ENCODE data around the gene ATOH8. TPM values are rescaled to one million over a fixed set of nuclear protein-coding genes. Genes with fewer than 3 reads are reported as not detected.

The ATOH8 gene
- total and polyA plus RNA-seq, 2 donors (not counting 1 experiment from before 2014, with no cell fraction given) = not detected

DNA sequence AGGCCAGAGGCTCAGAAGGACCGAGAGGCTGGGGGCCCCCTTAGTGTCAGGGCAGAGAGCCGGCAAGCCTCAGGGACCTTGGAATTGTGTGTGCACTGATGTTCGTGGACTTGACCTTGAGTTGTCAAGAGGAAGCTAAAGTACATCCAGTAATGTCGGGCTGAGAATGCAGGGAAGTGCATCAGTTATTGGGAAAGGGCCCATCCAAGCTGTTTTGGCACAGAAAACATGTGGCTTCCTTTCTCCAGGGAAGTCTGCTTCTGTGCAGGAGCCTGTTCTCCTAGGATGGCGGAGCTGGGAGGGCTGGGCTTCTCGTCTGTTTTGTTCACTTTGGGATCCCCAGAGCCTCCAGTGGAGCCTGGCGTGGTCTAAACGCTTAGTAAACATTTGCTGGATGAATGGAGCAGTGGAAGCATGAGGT lies 23.7 kb downstream of the ATOH8 start:
- Mint-ChIP-seq H3K9me3 (ENCODE audit: insufficient read depth) (no peaks in the 10 kb centered on the region), H3K4me1 (no peaks in the 10 kb centered on the region), H3K4me3 (no peak overlapping the region), H3K27ac (no peak overlapping the region), H3K27me3 (peaks cover 20% of the 10 kb centered on the region)
- ATAC-seq (ENCODE audit: low read depth) (no peak), DNase-seq (no peak)
- 81% methylated on average over 8 of the region's 8 CpGs for WGBS (ENCODE audit: insufficient coverage)
- no peaks in the 10 kb centered on the region for H3K36me3 ChIP-seq (replicated peaks in 1 of 2; ENCODE audit: control extremely low read depth in 1 of 2, control insufficient read depth in 1 of 2, extremely low read depth in 1 of 2, insufficient read depth in 2 of 2, low read length in 1 of 2)
- no peak overlapping the region for H3K27ac ChIP-seq (ENCODE audit: low read length in 2 of 2)
- TF ChIP-seq EZH2 (IDR thresholded peaks at IDR 0.05; ENCODE audit: borderline replicate concordance, insufficient read depth, low read depth, low read length, poor library complexity, severe bottlenecking) = no peak
- TF ChIP-seq, protein P1, sequence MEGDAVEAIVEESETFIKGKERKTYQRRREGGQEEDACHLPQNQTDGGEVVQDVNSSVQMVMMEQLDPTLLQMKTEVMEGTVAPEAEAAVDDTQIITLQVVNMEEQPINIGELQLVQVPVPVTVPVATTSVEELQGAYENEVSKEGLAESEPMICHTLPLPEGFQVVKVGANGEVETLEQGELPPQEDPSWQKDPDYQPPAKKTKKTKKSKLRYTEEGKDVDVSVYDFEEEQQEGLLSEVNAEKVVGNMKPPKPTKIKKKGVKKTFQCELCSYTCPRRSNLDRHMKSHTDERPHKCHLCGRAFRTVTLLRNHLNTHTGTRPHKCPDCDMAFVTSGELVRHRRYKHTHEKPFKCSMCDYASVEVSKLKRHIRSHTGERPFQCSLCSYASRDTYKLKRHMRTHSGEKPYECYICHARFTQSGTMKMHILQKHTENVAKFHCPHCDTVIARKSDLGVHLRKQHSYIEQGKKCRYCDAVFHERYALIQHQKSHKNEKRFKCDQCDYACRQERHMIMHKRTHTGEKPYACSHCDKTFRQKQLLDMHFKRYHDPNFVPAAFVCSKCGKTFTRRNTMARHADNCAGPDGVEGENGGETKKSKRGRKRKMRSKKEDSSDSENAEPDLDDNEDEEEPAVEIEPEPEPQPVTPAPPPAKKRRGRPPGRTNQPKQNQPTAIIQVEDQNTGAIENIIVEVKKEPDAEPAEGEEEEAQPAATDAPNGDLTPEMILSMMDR (IDR thresholded peaks at IDR 0.05) = no peak
- H4K20me1 ChIP-seq (ENCODE audit: control insufficient read depth, insufficient read depth, low read length, poor library complexity, severe bottlenecking) = no peaks in the 10 kb centered on the region
- H3K27me3 ChIP-seq (replicated peaks in 1 of 4; ENCODE audit: control extremely low read depth in 1 of 4, control insufficient read depth in 3 of 4, insufficient read depth in 4 of 4, low read length in 3 of 4) = peaks cover 0 to 25% (median 2%) of the 10 kb centered on the region in 4 experiments
- ChIA-PET POLR2A (no interaction called here), CTCF (interaction anchor here (1.2 to 2.2 kb wide), 2 partner anchors 36 to 48 kb away, joined by 3 to 9 read pairs; no protein-coding TSS in a partner anchor)
- no peaks in the 10 kb centered on the region for H3K79me2 ChIP-seq (ENCODE audit: control insufficient read depth, insufficient read depth, low read length)
- no peak overlapping the region for H3K9ac ChIP-seq (ENCODE audit: low read length)
- no peaks in the 10 kb centered on the region for H3K4me1 ChIP-seq (ENCODE audit: control insufficient read depth in 2 of 2, insufficient read depth in 2 of 2, low read length in 2 of 2)
- no peak overlapping the region for H2AFZ ChIP-seq (ENCODE audit: insufficient read depth, low read depth, low read length, poor library complexity, severe bottlenecking)
- intact Hi-C loops (cut with micrococcal nuclease) = no loop called here
- H3K4me2 ChIP-seq (replicated peaks; ENCODE audit: low read depth, low read length, poor library complexity, severe bottlenecking) = no peak overlapping the region
- H3K9me3 ChIP-seq (ENCODE audit: control extremely low read depth in 1 of 3, control insufficient read depth in 2 of 3, insufficient read depth in 1 of 3, low read length in 2 of 3) = peaks cover 0 to 5% (median 0%) of the 10 kb centered on the region in 3 donors
- H3K4me3 ChIP-seq (ENCODE audit: control extremely low read depth in 1 of 5, extremely low read depth in 1 of 5, insufficient read depth in 1 of 5, low read depth in 2 of 5, low read length in 4 of 5) = no peak overlapping the region

DNA sequence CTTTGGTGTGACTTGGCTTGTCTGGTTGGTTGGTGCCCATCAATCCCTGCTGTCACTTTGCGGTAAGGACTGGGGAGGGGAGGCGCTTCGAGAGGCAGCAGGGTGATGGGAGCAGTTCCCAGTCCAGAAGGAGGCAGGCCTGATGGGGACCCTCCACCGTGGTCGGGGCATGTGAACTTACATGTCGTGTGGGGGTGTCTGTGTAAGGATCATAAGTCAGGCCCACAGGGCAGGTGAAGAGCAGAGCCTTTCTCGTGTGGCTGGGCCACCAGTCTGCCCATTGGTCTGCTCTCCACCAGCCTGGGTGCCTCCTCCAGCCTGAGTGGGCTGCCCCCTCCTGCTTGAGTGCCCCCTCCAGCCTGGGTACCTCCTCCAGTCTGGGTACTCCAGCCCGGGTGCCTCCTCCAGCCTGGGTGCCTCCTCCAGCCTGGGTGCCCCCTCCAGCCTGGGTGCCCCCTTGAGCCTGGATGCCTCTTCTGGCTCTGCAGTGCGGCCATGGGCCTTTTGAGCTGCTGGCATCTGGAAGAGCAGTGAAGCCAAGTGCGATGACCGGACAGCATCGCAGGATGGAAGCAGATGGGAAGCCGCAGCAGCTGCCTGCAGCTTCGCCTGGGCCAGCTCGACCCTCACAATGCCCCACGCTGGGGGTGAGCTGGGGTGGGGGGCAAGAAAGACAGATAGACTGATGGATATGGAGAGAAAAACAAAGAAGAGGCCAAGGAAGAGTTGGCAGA lies 25.0 kb downstream of the ATOH8 start:
- ChIA-PET CTCF (interaction anchor here (0.5 to 1.2 kb wide), 2 partner anchors 35 to 78 kb away, joined by 3 read pairs; no protein-coding TSS in a partner anchor), POLR2A (no interaction called here)
- Histone ChIP-seq H3K9me3 (ENCODE audit: control extremely low read depth in 1 of 3, control insufficient read depth in 2 of 3, insufficient read depth in 1 of 3, low read length in 2 of 3) (peaks cover 0 to 5% (median 0%) of the 10 kb centered on the region in 3 donors), H3K27ac (ENCODE audit: low read length in 2 of 2) (no peak overlapping the region), H3K4me3 (ENCODE audit: control extremely low read depth in 1 of 5, extremely low read depth in 1 of 5, insufficient read depth in 1 of 5, low read depth in 2 of 5, low read length in 4 of 5) (no peak overlapping the region), H3K27me3 (replicated peaks in 1 of 4; ENCODE audit: control extremely low read depth in 1 of 4, control insufficient read depth in 3 of 4, insufficient read depth in 4 of 4, low read length in 3 of 4) (peaks cover 0 to 15% (median 2%) of the 10 kb centered on the region in 4 experiments), H4K20me1 (ENCODE audit: control insufficient read depth, insufficient read depth, low read length, poor library complexity, severe bottlenecking) (no peaks in the 10 kb centered on the region), H3K9ac (ENCODE audit: low read length) (no peak overlapping the region), H2AFZ (ENCODE audit: insufficient read depth, low read depth, low read length, poor library complexity, severe bottlenecking) (no peak overlapping the region), H3K36me3 (replicated peaks in 1 of 2; ENCODE audit: control extremely low read depth in 1 of 2, control insufficient read depth in 1 of 2, extremely low read depth in 1 of 2, insufficient read depth in 2 of 2, low read length in 1 of 2) (no peaks in the 10 kb centered on the region), H3K79me2 (ENCODE audit: control insufficient read depth, insufficient read depth, low read length) (no peaks in the 10 kb centered on the region), H3K4me1 (ENCODE audit: control insufficient read depth in 2 of 2, insufficient read depth in 2 of 2, low read length in 2 of 2) (no peaks in the 10 kb centered on the region), H3K4me2 (replicated peaks; ENCODE audit: low read depth, low read length, poor library complexity, severe bottlenecking) (no peak overlapping the region)
- Mint-ChIP-seq H3K9me3 (ENCODE audit: insufficient read depth) (no peaks in the 10 kb centered on the region), H3K27ac (no peak overlapping the region), H3K4me3 (no peak overlapping the region), H3K4me1 (no peaks in the 10 kb centered on the region), H3K27me3 (peaks cover 11% of the 10 kb centered on the region)
- no peak for TF ChIP-seq EZH2 (IDR thresholded peaks at IDR 0.05; ENCODE audit: borderline replicate concordance, insufficient read depth, low read depth, low read length, poor library complexity, severe bottlenecking)
- TF ChIP-seq, protein P1 (IDR thresholded peaks at IDR 0.05) = no peak
- intact Hi-C loops (cut with micrococcal nuclease) = no loop called here
- no peak for DNase-seq
- ATAC-seq (ENCODE audit: low read depth) = no peak
- 90% methylated on average over 16 of the region's 16 CpGs for WGBS (ENCODE audit: insufficient coverage)
